Activated naive CD4-positive, alpha-beta T cell treated with anti-CD3 and anti-CD28 coated beads, Interleukin-2, amount 50 U/mL, for 16 hours (primary cell): Measurements from ENCODE around the gene USP43.

Source experiments
- DNase-seq: peaks from one replicate; pipeline ENCODE4 v3.0.0-alpha.2; 2020

USP43 gene

DNA sequence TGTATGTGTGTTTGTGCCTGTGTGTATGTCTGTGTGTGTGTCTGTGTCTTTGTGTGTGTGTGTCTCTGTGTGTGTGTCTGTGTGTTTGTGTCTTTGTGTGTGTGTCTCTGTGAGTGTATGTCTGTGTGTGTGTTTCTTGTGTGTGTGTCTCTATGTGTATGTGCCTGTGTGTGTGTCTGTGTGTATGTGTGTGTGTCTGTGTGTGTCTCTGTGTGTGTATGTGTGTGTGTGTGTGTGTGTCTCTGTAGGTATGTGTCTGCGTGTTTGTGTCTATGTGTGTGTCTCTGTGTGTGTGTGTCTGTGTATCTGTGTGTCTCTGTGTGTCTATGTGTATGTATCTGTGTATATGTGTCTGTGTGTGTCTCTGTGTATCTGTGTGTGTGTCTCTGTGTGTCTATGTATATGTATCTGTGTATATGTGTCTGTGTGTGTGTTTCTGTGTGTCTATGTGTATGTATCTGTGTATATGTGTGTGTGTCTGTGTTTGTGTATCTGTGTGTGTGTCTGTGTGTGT lies 70.2 kb downstream of the USP43 start:
- no peak for DNase-seq

DNA sequence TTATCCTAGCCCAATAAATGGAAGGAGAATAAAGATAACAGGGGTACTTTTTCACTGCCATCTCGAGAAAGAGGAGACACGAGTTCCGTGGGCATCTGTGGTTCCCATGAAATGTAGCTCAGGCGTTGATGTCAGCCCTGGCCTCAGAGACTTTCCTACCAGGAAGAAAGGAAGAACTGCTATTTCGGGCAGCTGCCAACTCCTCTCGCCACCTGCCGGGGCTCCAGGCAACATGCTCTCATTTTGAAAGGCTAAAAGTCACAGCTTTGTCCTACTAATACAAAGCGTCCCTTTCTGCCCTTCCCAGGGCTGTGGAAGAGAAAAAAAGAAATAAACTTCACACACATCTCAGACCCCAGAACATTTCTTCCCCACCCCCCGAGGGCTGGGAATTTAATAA lies 80.3 kb downstream of the USP43 start:
- DNase-seq: no peak

DNA sequence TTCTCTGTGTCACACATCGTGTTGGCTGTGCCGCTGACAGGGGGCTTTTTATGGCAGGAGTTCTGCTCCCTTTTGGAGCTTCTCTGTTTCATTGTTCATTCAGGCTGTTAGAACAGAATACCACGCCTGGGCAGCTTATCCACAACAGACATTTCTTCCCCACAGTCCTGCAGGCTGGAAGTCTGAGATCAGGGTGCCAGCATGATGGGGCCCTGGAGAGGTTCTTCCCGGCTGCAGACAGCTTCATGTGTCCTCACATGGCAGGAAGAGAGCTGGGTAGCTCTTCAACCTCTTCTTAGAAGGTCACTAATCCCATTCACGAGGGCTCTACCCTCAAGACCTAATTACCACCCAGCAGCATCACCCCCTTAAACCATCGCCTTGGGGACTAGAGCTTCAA lies 81.0 kb downstream of the USP43 start:
- DNase-seq: no peak

DNA sequence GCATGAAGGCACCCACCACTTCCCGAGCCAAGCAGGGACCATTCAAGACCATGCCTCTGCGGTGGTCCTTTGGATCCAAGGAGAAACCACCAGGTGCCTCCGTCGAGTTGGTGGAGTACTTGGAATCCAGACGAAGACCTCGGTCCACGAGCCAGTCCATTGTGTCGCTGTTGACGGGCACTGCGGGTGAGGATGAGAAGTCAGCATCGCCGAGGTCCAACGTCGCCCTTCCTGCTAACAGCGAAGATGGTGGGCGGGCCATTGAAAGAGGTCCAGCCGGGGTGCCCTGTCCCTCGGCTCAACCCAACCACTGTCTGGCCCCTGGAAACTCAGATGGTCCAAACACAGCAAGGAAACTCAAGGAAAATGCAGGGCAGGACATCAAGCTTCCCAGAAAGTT lies 82.7 kb downstream of the USP43 start:
- no peak for DNase-seq

DNA sequence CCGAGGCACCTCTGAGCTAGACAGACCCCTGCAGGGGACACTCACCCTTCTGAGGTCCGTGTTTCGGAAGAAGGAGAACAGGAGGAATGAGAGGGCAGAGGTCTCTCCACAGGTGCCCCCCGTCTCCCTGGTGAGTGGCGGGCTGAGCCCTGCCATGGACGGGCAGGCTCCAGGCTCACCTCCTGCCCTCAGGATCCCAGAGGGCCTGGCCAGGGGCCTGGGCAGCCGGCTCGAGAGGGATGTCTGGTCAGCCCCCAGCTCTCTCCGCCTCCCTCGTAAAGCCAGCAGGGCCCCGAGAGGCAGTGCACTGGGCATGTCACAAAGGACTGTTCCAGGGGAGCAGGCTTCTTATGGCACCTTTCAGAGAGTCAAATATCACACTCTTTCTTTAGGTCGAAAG lies 83.2 kb downstream of the USP43 start:
- no peak for DNase-seq

DNA sequence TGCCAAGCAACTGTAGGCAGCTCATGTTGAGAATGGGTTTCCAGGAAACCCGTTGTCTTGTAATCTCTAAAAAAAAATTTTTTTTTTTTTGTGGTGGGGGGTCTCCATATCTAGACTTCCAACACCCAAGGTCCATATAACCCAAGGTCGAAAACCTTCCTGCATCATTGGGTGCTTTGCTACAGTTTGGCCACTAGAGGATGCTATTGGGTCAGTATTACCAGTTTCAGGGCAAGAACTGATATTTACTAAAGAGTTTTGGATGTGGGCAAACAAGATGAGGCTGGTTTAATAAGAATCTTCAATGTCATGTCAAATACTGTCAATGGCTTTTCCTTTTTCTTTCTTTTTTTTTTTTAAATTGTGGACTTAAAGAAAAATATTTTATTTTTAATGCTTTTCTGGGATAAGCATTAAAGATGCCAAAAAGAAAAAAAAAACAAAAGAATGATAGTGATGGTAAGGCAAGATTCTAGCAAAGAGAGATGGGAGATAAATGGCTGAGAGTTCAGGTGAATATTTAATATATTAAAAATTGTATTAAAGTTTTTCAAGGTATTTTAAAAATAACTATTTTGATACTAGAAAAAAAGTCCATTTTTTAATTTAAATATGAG lies 83.8 kb downstream of the USP43 start:
- DNase-seq: no peak

DNA sequence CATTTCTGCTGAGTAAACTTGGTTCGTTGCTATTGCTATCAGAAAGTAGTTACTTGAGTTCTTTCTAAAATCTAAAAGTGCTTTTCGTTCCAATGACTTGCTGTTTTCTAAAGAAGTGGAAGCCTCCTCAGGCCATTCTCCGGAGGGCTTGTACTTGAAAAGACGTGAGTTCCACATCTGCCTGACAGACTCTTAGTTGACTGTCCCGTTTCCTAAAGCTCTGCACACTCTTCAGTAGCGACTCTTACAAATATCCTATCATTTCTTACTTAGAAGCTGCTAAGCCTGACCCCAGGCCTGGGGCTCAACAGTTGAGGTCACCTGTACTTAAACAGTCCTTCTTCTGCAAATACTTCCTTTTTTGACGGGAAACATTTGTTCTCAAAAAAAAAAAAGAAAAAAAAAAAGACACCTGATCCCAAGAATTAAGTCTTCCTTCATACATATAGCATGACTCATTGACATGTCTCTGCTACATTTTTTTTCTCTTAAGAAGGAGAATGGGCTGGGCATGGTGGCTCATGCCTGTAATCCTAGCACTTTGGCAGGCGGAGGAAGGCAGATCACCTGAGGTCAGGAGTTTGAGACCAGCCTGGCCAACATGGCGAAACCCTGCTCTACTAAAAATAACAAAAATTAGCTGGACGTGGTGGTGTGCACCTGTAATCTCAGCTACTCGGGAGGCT lies 84.6 kb downstream of the USP43 start:
- no peak for DNase-seq

DNA sequence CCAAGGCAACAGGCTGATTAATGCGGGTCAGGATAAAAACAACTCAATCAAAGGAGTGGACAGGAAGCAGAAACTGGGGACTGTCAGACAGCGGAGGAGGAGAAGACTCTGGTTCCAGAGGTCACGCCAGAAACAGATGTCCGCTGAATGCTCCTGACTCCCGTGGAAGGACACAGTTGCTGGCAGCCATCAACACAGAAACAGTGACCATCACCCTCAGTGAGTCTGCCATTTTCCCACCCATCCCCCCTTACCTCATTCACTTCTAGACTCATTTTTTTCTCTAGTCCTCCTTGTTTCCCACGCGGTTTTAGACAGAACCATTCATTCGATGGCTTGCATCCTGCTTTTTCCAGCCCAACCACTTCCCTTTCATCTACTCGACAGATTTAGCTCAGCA lies 105.2 kb downstream of the USP43 start:
- DNase-seq: no peak

DNA sequence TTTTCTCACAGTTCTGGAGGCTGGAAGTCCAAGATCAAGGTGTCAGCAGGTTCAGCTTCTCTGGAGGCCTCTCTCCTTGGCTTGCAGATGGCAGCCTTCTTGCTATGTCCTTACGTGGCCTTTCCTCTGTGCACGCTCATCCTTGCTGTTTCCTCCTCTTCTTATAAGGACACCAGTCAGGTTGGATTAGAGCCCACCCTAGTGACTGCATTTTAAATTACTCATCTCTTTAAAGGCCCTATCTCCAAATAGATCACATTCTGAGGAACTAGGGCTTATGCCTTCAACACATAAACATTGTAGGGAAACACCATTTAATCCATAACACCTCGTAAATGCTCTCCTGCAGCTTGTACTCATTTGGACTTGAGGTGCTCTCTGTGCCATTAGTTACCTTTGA lies 109.8 kb downstream of the USP43 start:
- no peak for DNase-seq

DNA sequence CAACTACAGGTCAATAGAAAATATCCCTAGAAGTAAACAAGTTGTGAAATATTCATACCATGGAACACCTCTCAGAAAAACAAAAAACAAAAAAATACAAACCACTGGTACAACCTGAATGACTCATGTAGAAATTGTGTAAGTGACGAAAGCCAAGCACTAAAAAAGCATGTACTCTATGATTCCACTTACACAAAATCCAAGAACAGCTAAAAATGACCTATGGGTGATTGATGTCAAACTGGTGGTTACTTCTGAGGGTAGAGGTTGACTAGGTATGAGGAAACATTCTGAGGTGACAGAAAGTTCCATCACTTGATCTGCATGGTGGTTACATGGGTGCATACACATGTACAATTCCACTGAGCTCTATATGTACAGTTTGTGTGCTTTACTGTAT lies 114.9 kb downstream of the USP43 start:
- no peak for DNase-seq

DNA sequence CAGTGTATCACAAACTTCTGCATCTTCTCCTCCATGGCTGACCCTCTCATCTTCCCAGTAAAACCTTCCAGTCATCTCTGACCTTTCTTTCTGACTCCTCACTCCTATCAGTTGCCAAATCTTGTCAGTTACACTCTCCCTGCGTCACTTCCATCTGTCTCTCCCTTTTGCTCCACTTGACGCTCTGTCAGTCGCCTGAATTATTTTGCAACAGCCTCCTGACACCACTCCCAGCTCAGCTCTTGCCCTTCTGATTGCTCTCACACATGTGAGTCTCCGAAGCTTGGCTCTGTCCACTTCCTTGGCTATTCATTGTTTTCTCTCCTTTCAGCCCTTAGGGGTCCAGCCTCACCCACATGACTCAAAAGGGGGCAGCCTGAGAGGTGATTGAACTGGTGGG lies 118.3 kb downstream of the USP43 start:
- DNase-seq: no peak

DNA sequence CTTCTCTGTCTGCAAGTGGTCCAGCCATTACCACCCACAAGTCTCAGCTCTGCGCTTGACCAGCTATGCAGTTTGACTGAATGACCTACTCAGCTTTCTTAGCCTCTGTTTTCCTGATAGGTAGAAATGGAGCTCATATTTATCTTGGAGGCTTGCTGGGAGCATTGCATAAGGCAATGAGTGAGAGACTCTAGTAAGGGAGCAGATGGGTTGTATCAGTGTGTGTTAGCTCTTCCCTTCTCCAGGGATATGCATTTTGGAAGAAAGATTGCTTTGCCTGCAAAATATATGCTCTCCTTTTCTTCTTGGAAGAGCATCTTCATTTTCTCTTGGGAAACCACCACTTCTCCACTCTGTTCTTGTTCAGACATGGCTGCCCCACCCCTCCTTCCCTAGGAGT lies 120.0 kb downstream of the USP43 start:
- no peak for DNase-seq

DNA sequence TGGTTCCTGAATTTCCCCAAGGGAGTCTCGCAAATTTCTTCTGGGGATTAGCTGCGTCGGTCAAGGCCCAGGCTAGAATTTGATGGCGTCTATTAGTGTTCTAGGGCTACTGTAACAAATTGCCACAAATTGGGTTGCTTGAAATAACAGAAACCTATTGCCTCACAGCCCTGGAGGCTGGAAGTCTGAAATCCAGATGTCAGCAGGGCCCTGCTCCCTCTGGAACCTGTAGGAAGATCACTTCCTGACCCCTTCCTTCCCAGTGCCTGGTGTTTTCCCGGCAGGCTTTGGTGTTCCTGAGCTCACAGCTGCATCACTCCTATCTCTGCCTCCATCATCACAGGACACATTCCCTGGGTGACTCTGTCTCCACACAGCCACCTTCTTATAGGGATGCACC lies 121.7 kb downstream of the USP43 start:
- DNase-seq: no peak

DNA sequence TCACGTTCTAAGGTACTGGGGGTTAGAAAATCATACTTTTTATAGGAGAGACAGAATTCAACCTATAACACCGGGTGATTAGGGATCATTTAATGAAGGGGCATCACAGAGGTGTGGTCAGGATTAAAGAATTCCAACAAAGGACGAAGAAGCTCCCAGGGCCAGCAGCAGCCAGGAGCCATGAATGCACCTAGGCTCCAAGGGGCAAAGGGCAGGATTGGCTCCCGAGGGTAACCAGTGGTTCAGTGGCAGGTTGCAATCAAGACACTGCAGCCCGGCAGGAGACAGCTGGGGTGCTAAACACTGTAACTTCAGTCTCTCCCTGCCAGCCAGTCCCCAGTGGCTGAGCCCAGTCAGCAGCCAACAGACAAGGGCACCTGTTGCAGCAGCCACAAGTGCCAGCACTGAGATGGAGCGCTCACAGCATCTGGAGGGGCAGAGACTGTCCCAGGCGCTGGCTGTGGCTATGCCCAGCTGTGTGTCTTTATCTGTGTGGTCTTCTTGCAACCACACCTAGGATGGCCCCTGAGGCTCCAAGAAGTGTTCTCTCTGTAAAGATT lies 122.2 kb downstream of the USP43 start:
- no peak for DNase-seq

DNA sequence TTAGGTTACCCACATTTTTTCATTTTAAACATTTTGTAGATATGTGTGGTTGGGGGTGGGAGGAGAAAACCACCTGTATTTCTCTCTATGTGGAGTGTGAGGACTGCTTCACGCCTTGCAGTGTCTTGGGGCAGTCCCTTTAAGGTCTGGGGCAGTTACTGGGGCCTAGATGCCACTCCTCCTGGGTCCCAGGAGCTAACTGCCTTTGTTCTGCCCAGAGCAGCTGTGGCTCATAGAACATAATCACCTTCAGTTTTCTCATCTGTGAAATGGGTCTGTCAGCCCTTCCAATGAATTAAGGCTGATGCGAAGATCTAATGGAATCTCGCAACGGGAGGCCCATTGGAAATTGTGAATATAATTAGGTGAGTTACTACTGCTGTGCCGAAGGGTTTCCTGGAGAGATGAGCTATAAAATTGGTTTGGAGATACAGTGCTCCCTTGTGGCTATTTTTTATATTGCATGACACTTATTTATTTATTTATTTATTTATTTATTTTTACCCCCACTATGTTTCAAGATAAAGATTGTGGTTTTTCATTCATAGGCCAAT lies 123.1 kb downstream of the USP43 start:
- DNase-seq: no peak

DNA sequence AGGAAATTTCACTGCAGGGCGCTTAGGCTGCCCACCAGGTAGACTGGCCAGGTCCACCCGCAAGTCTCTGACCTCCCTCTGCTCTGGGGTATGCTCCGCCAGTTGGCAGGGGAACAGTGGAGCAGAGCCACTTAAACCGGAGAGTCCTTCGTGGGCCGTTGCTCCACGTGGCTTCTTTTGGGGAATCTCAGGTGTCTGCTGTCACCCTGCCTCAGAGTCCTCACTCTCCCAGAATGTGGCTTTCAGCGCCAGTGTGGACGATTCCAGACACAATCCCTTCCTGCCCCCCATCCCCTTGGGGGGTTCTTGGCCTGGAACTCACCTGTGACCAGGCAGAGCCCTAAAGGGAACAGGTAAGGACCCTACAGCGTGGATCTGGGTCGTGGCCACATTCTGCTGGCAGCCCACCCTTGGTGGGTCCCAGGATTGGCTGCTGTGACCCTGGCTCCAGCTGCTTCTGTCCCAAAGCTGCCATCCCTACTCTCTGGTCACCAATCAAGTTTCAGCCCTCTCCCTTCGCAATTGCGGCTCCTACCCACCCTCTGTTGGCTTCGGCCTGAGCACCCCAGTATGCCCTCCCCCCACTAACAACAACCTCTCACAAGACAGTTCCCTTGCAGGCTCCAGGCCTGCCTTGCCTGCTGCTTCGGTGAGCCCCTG lies 123.8 kb downstream of the USP43 start:
- no peak for DNase-seq

DNA sequence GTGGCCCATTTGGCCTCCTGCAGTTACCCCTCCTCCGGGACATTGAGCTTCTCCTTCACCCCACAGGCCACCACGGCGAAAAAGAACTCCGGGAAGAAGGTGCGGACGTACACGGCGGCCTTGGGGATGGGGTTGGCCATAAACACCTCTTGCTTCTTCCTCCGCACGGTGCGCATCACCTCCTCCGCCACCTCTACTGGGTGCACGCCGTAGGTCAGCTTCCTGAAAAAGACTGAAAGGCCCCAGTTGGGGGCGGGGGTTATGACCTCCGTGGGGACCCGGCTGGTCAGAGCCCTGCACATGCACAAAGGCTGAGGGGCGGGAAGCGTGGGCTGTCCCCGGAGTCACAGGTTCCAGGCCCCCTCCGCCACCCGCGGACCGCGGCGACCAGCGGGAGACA lies 126.1 kb downstream of the USP43 start:
- no peak for DNase-seq

DNA sequence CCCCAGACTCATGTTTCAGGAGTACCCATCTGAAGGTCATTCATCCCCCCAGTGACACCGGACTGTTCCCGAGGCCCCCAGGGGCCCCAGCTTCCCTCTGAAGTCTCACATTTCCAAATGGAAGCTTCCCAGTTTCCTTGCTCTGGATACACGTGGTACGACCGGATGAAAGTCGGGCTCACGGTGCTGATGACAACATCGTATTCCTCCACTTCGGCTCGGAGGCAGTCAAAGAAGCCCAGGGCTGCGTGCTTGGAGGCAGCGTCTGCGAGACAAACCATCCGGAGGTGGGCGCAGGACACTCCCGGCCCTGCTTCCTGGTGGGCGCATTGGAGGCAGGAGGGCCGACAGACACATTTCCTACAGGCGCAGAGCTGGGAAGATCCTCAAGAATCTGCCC lies 127.3 kb downstream of the USP43 start:
- no peak for DNase-seq

DNA sequence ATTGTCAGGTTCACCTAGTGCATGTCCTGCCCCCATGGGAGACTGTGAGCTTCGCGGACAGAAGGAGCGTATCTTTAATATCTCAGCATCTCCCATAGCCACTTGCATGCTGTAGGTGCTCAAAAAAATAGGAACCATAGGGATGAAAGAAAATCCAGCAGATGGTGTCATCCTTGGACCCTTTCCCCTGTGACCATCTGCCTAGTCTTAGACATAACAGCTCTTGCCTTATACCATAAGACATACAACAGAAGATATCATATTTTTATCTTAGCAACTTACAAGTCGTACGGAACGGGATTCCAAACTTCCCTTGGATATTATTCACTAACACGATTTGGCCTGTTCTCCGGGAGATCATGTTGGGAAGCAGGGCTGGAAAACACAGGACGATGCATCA lies 131.6 kb downstream of the USP43 start:
- no peak for DNase-seq
